ENCODE measurements around the gene MRAS. TPM values are rescaled to one million over a fixed set of nuclear protein-coding genes. Genes with fewer than 3 reads are reported as not detected.
A peak's percentile ranks its signal among the peaks of the same experiment; 100 is the strongest.

MRAS gene
- total and polyA plus RNA-seq, 2 of the 13 experiments (the other 11 are each of a cell fraction or from before 2014, with no cell fraction given) = 8.8 to 36.2 TPM

- TF ChIP-seq ZNF691 (CRISPR knock-in tag; IDR thresholded peaks at IDR 0.05; ENCODE audit: borderline replicate concordance, low read depth) (no peak), TIGD3 (CRISPR knock-in tag; IDR thresholded peaks at IDR 0.05; ENCODE audit: borderline replicate concordance) (no peak), ZNF275 (CRISPR knock-in tag; IDR thresholded peaks at IDR 0.05; ENCODE audit: borderline replicate concordance) (no peak), FOXK1 (CRISPR knock-in tag; IDR thresholded peaks at IDR 0.05; ENCODE audit: borderline replicate concordance, low read depth) (0 out of 2 replicates have a peak, but pooled peaks have one; percentile 16), ZNF264 (CRISPR knock-in tag; IDR thresholded peaks at IDR 0.05) (0 out of 2 replicates have a peak, but pooled peaks have one; percentile 42), ISL2 (CRISPR knock-in tag; IDR thresholded peaks at IDR 0.05) (peak; percentile 85), MAZ (IDR thresholded peaks at IDR 0.05; ENCODE audit: borderline replicate concordance, low read depth, low read length) (no peak), MAZ (CRISPR knock-in tag; IDR thresholded peaks at IDR 0.05; ENCODE audit: low read depth) (no peak), JDP2 (CRISPR knock-in tag; IDR thresholded peaks at IDR 0.05; ENCODE audit: borderline replicate concordance) (no peak), YEATS4 (CRISPR knock-in tag; IDR thresholded peaks at IDR 0.05; ENCODE audit: borderline replicate concordance) (peak; percentile 36; the same call in 1 of the 2 replicates), ZBTB7B (CRISPR knock-in tag; IDR thresholded peaks at IDR 0.05) (peak; percentile 58; the same call in 1 of the 2 replicates), ZNF503 (CRISPR knock-in tag; IDR thresholded peaks at IDR 0.05) (peak; percentile 81), NCOA5 (CRISPR knock-in tag; IDR thresholded peaks at IDR 0.05) (no peak), ZBTB7A (CRISPR knock-in tag; IDR thresholded peaks at IDR 0.05) (no peak), FOXA3 (CRISPR knock-in tag; IDR thresholded peaks at IDR 0.05) (peak; percentile 94), ZNF496 (CRISPR knock-in tag; IDR thresholded peaks at IDR 0.05; ENCODE audit: insufficient replicate concordance) (no peak), BORCS8-MEF2B (CRISPR knock-in tag; IDR thresholded peaks at IDR 0.05) (peak; percentile 69; the same call in 1 of the 2 replicates), CBFB (CRISPR knock-in tag; IDR thresholded peaks at IDR 0.05) (no peak), POGZ (CRISPR knock-in tag; IDR thresholded peaks at IDR 0.05) (no peak; the same call in 1 of the 2 replicates), FOXA1 (IDR thresholded peaks at IDR 0.05) (no peak), FOXA1 (CRISPR knock-in tag; IDR thresholded peaks at IDR 0.05) (peak; percentile 95), HNF4A (CRISPR knock-in tag; IDR thresholded peaks at IDR 0.05) (peak; percentile 58), FOXJ3 (CRISPR knock-in tag; IDR thresholded peaks at IDR 0.05; ENCODE audit: borderline replicate concordance) (peak; percentile 53; the same call in 1 of the 2 replicates), TAF1 (CRISPR knock-in tag; IDR thresholded peaks at IDR 0.05) (no peak), ATF3 (CRISPR knock-in tag; IDR thresholded peaks at IDR 0.05) (0 out of 2 replicates have a peak, but pooled peaks have one; percentile 41), STAT5B (CRISPR knock-in tag; IDR thresholded peaks at IDR 0.05) (no peak), MAFG (CRISPR knock-in tag; IDR thresholded peaks at IDR 0.05) (no peak), HMG20B (CRISPR knock-in tag; conservative IDR thresholded peaks at IDR 0.05) (peak; percentile 54; the same call in 1 of the 2 replicates)
These were observed 51.4 kb downstream of the MRAS start (continued) for GRCh38 chr3:138399766-138400165.
